Measurements from ENCODE around the gene EPN3. TPM values are rescaled to one million over a fixed set of nuclear protein-coding genes. Genes with fewer than 3 reads are reported as not detected.

EPN3 gene
- total RNA-seq, 4 donors from 2014 or later = 7.3 TPM; not detected in 3

DNA sequence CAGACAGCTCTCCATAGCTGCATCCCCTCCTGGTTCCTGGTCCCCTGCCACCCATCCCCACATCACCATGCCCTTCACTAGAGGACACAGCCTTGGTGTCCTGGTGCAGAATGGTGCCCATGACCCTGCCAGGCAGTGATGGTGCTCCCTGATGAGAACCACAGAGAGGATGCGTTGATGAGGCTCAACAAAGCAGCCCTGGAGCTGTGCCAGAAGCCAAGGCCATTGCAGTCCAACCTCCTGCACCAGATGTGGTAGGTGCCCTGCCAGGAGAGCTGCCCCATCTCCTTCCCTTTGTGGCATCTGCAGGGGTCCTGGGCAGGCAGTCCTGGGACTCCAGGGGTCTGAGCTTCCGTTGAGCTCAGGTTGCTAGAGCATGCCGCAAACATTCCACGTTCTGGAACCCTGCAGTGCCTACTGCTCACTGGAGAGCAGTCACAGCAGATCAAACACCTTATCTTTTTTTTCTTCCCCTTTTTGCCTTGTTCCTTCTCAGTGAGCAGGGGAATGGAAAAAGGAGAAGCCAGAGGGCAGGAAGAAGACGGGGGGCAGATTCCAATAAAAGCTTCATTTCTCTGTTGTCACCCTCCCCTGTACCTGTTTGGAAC lies 5.3 kb upstream of the EPN3 start:
- no peak for ATAC-seq
- no peak overlapping the region for H3K27ac ChIP-seq
- no peaks in the 10 kb centered on the region for H3K36me3 ChIP-seq
- no peak overlapping the region for H3K4me3 ChIP-seq
- H3K9me3 ChIP-seq = no peaks in the 10 kb centered on the region
- WGBS, 2 donors (ENCODE audit: low coverage in 1 of 2) = 40% methylated on average over 2 of the region's 5 CpGs; no CpG with 5 or more reads in 1 of the 2 donors
- H3K4me1 ChIP-seq = peaks cover 0 to 4% (median 0%) of the 10 kb centered on the region in 3 donors
- no peak for TF ChIP-seq POLR2A (IDR thresholded peaks at IDR 0.05)
- TF ChIP-seq POLR2AphosphoS5 (IDR thresholded peaks at IDR 0.05) = no peak
- no peak for TF ChIP-seq EP300 (IDR thresholded peaks at IDR 0.05)
- TF ChIP-seq, protein P1, sequence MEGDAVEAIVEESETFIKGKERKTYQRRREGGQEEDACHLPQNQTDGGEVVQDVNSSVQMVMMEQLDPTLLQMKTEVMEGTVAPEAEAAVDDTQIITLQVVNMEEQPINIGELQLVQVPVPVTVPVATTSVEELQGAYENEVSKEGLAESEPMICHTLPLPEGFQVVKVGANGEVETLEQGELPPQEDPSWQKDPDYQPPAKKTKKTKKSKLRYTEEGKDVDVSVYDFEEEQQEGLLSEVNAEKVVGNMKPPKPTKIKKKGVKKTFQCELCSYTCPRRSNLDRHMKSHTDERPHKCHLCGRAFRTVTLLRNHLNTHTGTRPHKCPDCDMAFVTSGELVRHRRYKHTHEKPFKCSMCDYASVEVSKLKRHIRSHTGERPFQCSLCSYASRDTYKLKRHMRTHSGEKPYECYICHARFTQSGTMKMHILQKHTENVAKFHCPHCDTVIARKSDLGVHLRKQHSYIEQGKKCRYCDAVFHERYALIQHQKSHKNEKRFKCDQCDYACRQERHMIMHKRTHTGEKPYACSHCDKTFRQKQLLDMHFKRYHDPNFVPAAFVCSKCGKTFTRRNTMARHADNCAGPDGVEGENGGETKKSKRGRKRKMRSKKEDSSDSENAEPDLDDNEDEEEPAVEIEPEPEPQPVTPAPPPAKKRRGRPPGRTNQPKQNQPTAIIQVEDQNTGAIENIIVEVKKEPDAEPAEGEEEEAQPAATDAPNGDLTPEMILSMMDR (IDR thresholded peaks at IDR 0.05) = no peak
- H3K27me3 ChIP-seq = peaks cover 44% of the 10 kb centered on the region

DNA sequence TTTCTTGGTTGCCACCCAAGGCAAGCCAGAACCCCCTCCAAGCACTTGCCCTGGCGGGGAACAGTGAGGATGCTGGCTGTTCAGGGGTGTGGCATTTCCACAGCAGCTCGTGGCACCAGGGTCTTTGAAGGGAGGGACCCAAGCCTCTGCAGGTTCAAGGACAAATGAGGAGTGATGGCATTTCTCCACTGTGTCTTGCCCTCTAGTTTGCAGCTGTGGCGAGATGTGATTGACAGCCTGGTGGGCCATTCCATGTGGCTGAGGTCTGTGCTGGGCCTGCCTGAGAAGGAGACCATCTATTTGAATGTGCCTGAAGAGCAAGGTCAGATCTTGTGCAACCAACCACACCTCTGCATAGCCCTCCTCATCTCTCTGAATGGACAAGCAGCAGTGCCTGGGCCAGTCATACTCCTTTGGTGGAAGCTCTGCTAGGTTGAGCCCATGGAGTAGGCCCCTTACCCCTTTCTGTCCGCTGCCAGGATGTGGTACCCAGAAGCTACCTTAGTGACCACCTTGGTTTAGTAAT lies 4.5 kb upstream of the EPN3 start:
- H3K27me3 ChIP-seq = peaks cover 52% of the 10 kb centered on the region
- H3K4me1 ChIP-seq = peaks cover 0 to 12% (median 0%) of the 10 kb centered on the region in 3 donors
- no peak for ATAC-seq
- no CpG with 5 or more reads among the region's 4 CpGs for WGBS, 2 donors (ENCODE audit: low coverage in 1 of 2)
- H3K4me3 ChIP-seq = no peak overlapping the region
- H3K27ac ChIP-seq = no peak overlapping the region
- TF ChIP-seq POLR2A (IDR thresholded peaks at IDR 0.05) = no peak
- TF ChIP-seq EP300 (IDR thresholded peaks at IDR 0.05) = no peak
- TF ChIP-seq, protein P1 (IDR thresholded peaks at IDR 0.05) = no peak
- TF ChIP-seq POLR2AphosphoS5 (IDR thresholded peaks at IDR 0.05) = no peak
- H3K36me3 ChIP-seq = no peaks in the 10 kb centered on the region
- no peaks in the 10 kb centered on the region for H3K9me3 ChIP-seq

DNA sequence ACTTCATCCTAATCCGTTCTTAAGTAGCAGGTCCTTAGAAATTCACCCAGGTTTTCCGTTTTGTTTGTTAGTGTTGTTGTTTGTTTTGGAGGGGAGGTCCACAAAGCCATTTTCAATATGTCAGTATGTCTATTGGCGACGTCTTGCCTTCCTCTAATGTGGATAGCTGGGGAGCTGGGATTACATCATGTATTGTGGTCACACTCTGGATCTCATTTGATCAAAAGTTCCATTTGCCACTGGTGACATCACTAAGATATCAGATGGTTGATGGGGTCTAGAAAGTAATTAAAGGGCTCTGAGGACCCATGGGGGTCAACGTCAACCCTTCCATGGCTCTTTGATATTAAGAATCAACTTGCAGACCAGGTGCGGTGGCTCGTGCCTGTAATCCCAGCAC lies 2.7 kb upstream of the EPN3 start:
- Histone ChIP-seq H3K4me1 (peaks cover 0 to 28% (median 9%) of the 10 kb centered on the region in 3 donors), H3K9me3 (no peaks in the 10 kb centered on the region), H3K27me3 (peaks cover 69% of the 10 kb centered on the region), H3K36me3 (no peaks in the 10 kb centered on the region), H3K27ac (no peak overlapping the region), H3K4me3 (no peak overlapping the region)
- TF ChIP-seq POLR2A (IDR thresholded peaks at IDR 0.05) (no peak), EP300 (IDR thresholded peaks at IDR 0.05) (no peak), POLR2AphosphoS5 (IDR thresholded peaks at IDR 0.05) (no peak)
- TF ChIP-seq, protein P1 (IDR thresholded peaks at IDR 0.05) = no peak
- ATAC-seq = no peak
- 80 to 85% methylated on average over 7 of the region's 7 CpGs for WGBS, 2 donors (ENCODE audit: low coverage in 1 of 2)

DNA sequence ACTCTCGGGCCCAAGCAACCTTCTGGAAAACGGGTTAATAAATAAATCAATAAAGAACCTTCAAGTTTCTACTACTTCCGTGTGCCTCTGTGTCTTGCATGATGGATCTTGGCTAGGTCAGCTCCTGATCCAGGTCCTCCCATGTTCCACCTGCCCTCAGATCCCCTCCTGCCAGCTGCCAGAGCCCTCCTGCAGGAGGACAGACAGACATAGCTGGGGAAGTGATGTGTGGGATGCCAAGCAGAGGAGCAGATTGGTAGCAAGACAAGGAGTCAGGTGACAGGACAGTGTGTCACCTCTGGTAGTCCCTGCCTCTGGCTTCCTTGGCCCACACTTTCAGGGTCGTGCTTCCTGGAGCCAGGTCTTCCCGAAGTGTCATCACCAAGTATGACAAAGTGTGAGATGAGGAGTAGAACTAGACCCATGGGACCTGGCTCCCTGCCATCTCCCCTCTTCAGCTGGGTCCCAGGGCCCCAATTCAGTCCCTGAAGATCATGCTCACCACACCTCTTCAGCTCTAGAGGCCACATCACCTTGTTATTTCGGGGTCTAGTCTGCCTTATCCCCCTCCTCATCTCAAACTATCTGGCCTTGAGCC lies 1.0 kb upstream of the EPN3 start:
- no peak for ATAC-seq
- WGBS, 2 donors (ENCODE audit: low coverage in 1 of 2) = 44 to 64% methylated on average over 4 to 5 of the region's 6 CpGs

More for the DNA sequence above, 1.0 kb upstream of the EPN3 start:
- H3K27me3 ChIP-seq = peaks cover 70% of the 10 kb centered on the region
- no peaks in the 10 kb centered on the region for H3K36me3 ChIP-seq
- H3K4me1 ChIP-seq = peaks cover 0 to 28% (median 9%) of the 10 kb centered on the region in 3 donors
- no peak overlapping the region for H3K27ac ChIP-seq
- TF ChIP-seq POLR2AphosphoS5 (IDR thresholded peaks at IDR 0.05) = no peak
- TF ChIP-seq POLR2A (IDR thresholded peaks at IDR 0.05) = no peak
- TF ChIP-seq, protein P1 (IDR thresholded peaks at IDR 0.05) = no peak
- no peak for TF ChIP-seq EP300 (IDR thresholded peaks at IDR 0.05)
- no peaks in the 10 kb centered on the region for H3K9me3 ChIP-seq
- no peak overlapping the region for H3K4me3 ChIP-seq
